Mesenchymal stem cell (in vitro differentiated cells and primary cell): ENCODE measurements around the gene SYT17. TPM values are rescaled to one million over a fixed set of nuclear protein-coding genes. Genes with fewer than 3 reads are reported as not detected.

ENCODE experiments used
- DNase-seq: peaks from one replicate; pipeline ENCODE4 v3.0.0-alpha.2; 2013
- H2AFZ ChIP-seq: one replicate; pipeline ENCODE4 v1.6.1; 2013; ENCODE audit warnings: low read depth, mild to moderate bottlenecking, control low read depth, inconsistent platforms, low read length, moderate library complexity
- H2AK5ac ChIP-seq: 2 replicates; pipeline ENCODE4 v1.6.1; 2013; ENCODE audit warnings: low read length, moderate library complexity, mild to moderate bottlenecking, inconsistent platforms; ENCODE audit not compliant: severe bottlenecking
- H2BK120ac ChIP-seq: one replicate; pipeline ENCODE4 v1.6.1; 2013; ENCODE audit warnings: low read depth, mild to moderate bottlenecking, inconsistent platforms, low read length, moderate library complexity
- H2BK12ac ChIP-seq, 2 experiments: one replicate each; pipeline ENCODE4 v1.6.1; 2013; ENCODE audit warnings: inconsistent platforms in 2 of 2, low read length in 2 of 2, mild to moderate bottlenecking in 2 of 2, moderate library complexity in 2 of 2, control low read depth in 1 of 2
- H2BK15ac ChIP-seq: one replicate; pipeline ENCODE4 v1.6.1; 2013; ENCODE audit warnings: mild to moderate bottlenecking, low read depth, inconsistent platforms; ENCODE audit not compliant: poor library complexity, severe bottlenecking
- H2BK5ac ChIP-seq: 2 replicates; pipeline ENCODE4 v1.6.1; 2013; ENCODE audit warnings: low read depth, mild to moderate bottlenecking, low read length, control low read depth, inconsistent platforms; ENCODE audit not compliant: poor library complexity, severe bottlenecking
- H3K14ac ChIP-seq, 2 experiments: one replicate each; pipeline ENCODE4 v1.6.1; 2013; ENCODE audit warnings: inconsistent platforms in 2 of 2, low read length in 2 of 2, control low read depth in 1 of 2, mild to moderate bottlenecking in 1 of 2, moderate library complexity in 1 of 2
- H3K18ac ChIP-seq, 2 experiments: one replicate each; pipeline ENCODE4 v1.6.1; 2013; ENCODE audit warnings: inconsistent platforms in 2 of 2, low read length in 2 of 2, control low read depth in 1 of 2, low read depth in 1 of 2, mild to moderate bottlenecking in 1 of 2
- H3K23ac ChIP-seq, 2 experiments: one replicate each; pipeline ENCODE4 v1.6.1; 2013; ENCODE audit warnings: inconsistent platforms in 2 of 2, low read length in 2 of 2, mild to moderate bottlenecking in 2 of 2, moderate library complexity in 2 of 2, control low read depth in 1 of 2
- H3K27ac ChIP-seq: 2 replicates; pipeline ENCODE4 v1.5.1; 2013; ENCODE audit warnings: mild to moderate bottlenecking, moderate library complexity, low read length, control low read depth, inconsistent platforms; ENCODE audit not compliant: poor library complexity, severe bottlenecking
- H3K27me3 ChIP-seq, 2 experiments: 2 replicates each; pipeline versions ENCODE4 v1.6.1 to v1.7.0; 2013; ENCODE audit warnings: low read length in 2 of 2, mild to moderate bottlenecking in 2 of 2, moderate library complexity in 2 of 2, control low read depth in 1 of 2, inconsistent platforms in 1 of 2; ENCODE audit not compliant: control insufficient read depth in 1 of 2, insufficient read depth in 1 of 2
- H3K36me3 ChIP-seq, 2 experiments: 2 replicates each; pipeline versions ENCODE4 v1.6.1 to v1.7.0; 2013; ENCODE audit warnings: low read length in 2 of 2, control low read depth in 1 of 2, inconsistent platforms in 1 of 2, low read depth in 1 of 2, mild to moderate bottlenecking in 1 of 2; ENCODE audit not compliant: insufficient read depth in 2 of 2, control insufficient read depth in 1 of 2
- H3K4ac ChIP-seq, 2 experiments: one replicate each; pipeline ENCODE4 v1.6.1; 2013; ENCODE audit warnings: inconsistent platforms in 2 of 2, low read length in 2 of 2, mild to moderate bottlenecking in 2 of 2, moderate library complexity in 2 of 2, control low read depth in 1 of 2, low read depth in 1 of 2
- H3K4me1 ChIP-seq: 2 replicates; pipeline ENCODE4 v1.6.1; 2013; ENCODE audit warnings: low read depth, low read length, control low read depth; ENCODE audit not compliant: control insufficient read depth, insufficient read depth
- H3K4me2 ChIP-seq: 2 replicates; pipeline ENCODE4 v1.6.1; 2013; ENCODE audit warnings: low read length, mild to moderate bottlenecking, inconsistent platforms; ENCODE audit not compliant: poor library complexity, severe bottlenecking
- H3K4me3 ChIP-seq, 2 experiments: 2 replicates each; pipeline versions ENCODE4 v1.5.1 to v1.7.0; 2013; ENCODE audit warnings: low read length in 2 of 2, mild to moderate bottlenecking in 2 of 2, control low read depth in 1 of 2, low read depth in 1 of 2; ENCODE audit not compliant: insufficient read depth in 1 of 2
- H3K79me1 ChIP-seq: replicated peaks from 2 replicates; pipeline ENCODE4 v1.6.1; 2013; ENCODE audit warnings: mild to moderate bottlenecking, control low read depth, low read length, inconsistent platforms; ENCODE audit not compliant: poor library complexity, severe bottlenecking
- H3K9ac ChIP-seq: 2 replicates; pipeline ENCODE4 v1.7.0; 2013; ENCODE audit warnings: mild to moderate bottlenecking, low read length, moderate library complexity
- H3K9me3 ChIP-seq: 2 replicates; pipeline ENCODE4 v1.7.0; 2013; ENCODE audit warnings: mild to moderate bottlenecking, low read length; ENCODE audit not compliant: control insufficient read depth
- H4K8ac ChIP-seq: one replicate; pipeline ENCODE4 v1.6.1; 2013; ENCODE audit warnings: inconsistent platforms, mild to moderate bottlenecking, low read length, moderate library complexity
- H4K91ac ChIP-seq: one replicate; pipeline ENCODE4 v1.6.1; 2013; ENCODE audit warnings: mild to moderate bottlenecking, low read length, inconsistent platforms
- WGBS: methylation state at CpG from one replicate; pipeline ENCODE4 v1.1.7; 2013; ENCODE audit warnings: mixed read lengths; 5-methylcytosine and 5-hydroxymethylcytosine counted together
- polyA plus RNA-seq, 2 experiments: library from polyadenylated mRNA; stranded (reverse); fragments of 200-250 nt; gene quantifications; one replicate each; pipeline ENCODE4 v1.2.3, GENCODE V29; 2013

Gene SYT17
- polyA plus RNA-seq (2013, experiment 1 of 2): 5.4 TPM
- polyA plus RNA-seq (2013, experiment 2 of 2): 5.0 TPM

- peak within 1 kb of the TSS in 1 of 2 experiments; percentile 79 for H3K14ac ChIP-seq
- H3K9me3 ChIP-seq: peaks cover 3% of the 10 kb centered on the region
- peak within 1 kb of the TSS in 1 of 2 experiments; percentile 96 for H3K23ac ChIP-seq
- no peak within 1 kb of the TSS for H2BK5ac ChIP-seq
- H3K79me1 ChIP-seq: no peaks in the 10 kb centered on the region
- H3K4me3 ChIP-seq: peak within 1 kb of the TSS; percentile 47 to 62
- peaks cover 35 to 40% of the 10 kb centered on the region in 2 experiments for H3K27me3 ChIP-seq
- H2BK12ac ChIP-seq: peak within 1 kb of the TSS in 1 of 2 experiments; percentile 96
- peak within 1 kb of the TSS; percentile 67 to 87 for H3K18ac ChIP-seq
- peak within 1 kb of the TSS; percentile 73 for H4K91ac ChIP-seq
- peak within 1 kb of the TSS; percentile 66 for H2BK120ac ChIP-seq
- WGBS: under 1% methylated on average over 47 of the region's 63 CpGs
- H2AFZ ChIP-seq: peak within 1 kb of the TSS; percentile 97
- H3K9ac ChIP-seq: no peak within 1 kb of the TSS
- no peak within 1 kb of the TSS for H3K27ac ChIP-seq
- no peak within 1 kb of the TSS for H2AK5ac ChIP-seq
- H3K4me2 ChIP-seq: peak within 1 kb of the TSS; percentile 72
- H3K4me1 ChIP-seq: peaks cover 14% of the 10 kb centered on the region
- peak within 1 kb of the TSS; percentile 32 for H4K8ac ChIP-seq
- peak; percentile 79 for DNase-seq
- no peaks in the 10 kb centered on the region for H3K36me3 ChIP-seq
- H3K4ac ChIP-seq: peak within 1 kb of the TSS; percentile 46 to 85
- peak within 1 kb of the TSS; percentile 57 for H2BK15ac ChIP-seq
Measured at GRCh38 chr16:19167710-19168370, at the start of gene SYT17. Gene SYT17 (plus strand): TSS chr16:19168240. CDS start chr16:19168647, 407 bp downstream.

GRCh38 chr16:19118938-19119431, 49.1 kb upstream of the SYT17 start:
- 11% methylated on average over 6 of the region's 6 CpGs for WGBS

GRCh38 chr16:19119564-19119963, 48.5 kb upstream of the SYT17 start:
- Histone ChIP-seq H3K4me3 (peak overlapping the region in 1 of 2 experiments; percentile 78), H2BK5ac (no peak overlapping the region), H4K8ac (no peak overlapping the region), H3K9me3 (no peaks in the 10 kb centered on the region), H3K18ac (no peak overlapping the region), H3K4me2 (no peak overlapping the region), H2AFZ (no peak overlapping the region), H3K4ac (no peak overlapping the region), H3K14ac (no peak overlapping the region), H3K23ac (no peak overlapping the region), H3K27ac (peak overlapping the region; percentile 97), H4K91ac (no peak overlapping the region), H3K79me1 (peaks cover 15% of the 10 kb centered on the region), H2BK120ac (peak overlapping the region; percentile 74), H2BK12ac (no peak overlapping the region), H3K4me1 (peaks cover 18% of the 10 kb centered on the region), H3K9ac (peak overlapping the region; percentile 93), H2BK15ac (no peak overlapping the region), H2AK5ac (peak overlapping the region; percentile 23), H3K36me3 (peaks cover 25 to 38% of the 10 kb centered on the region in 2 experiments), H3K27me3 (no peaks in the 10 kb centered on the region)
- 17% methylated on average over 3 of the region's 5 CpGs for WGBS
- peak; percentile 90 for DNase-seq

More at GRCh38 chr16:19118938-19119431, 49.1 kb upstream of the SYT17 start:
- Histone ChIP-seq H3K27me3 (no peaks in the 10 kb centered on the region), H3K27ac (peak overlapping the region; percentile 97), H2BK15ac (no peak overlapping the region), H3K79me1 (peaks cover 15% of the 10 kb centered on the region), H2AFZ (no peak overlapping the region), H3K18ac (peak overlapping the region; percentile 86 to 91), H2BK5ac (peak overlapping the region; percentile 89), H2BK120ac (peak overlapping the region; percentile 98), H4K8ac (peak overlapping the region; percentile 31), H3K9me3 (no peaks in the 10 kb centered on the region), H3K4me2 (peak overlapping the region; percentile 69), H4K91ac (peak overlapping the region; percentile 92), H2AK5ac (peak overlapping the region; percentile 85), H3K23ac (no peak overlapping the region), H3K14ac (no peak overlapping the region), H3K4ac (peak overlapping the region; percentile 82 to 96), H3K4me3 (peak overlapping the region in 1 of 2 experiments; percentile 78), H3K4me1 (peaks cover 21% of the 10 kb centered on the region), H3K9ac (peak overlapping the region; percentile 93), H3K36me3 (peaks cover 25 to 36% of the 10 kb centered on the region in 2 experiments), H2BK12ac (peak overlapping the region in 1 of 2 experiments; percentile 75)
- DNase-seq: peak; percentile 98

- no peaks in the 10 kb centered on the region for H3K27me3 ChIP-seq
- H3K9me3 ChIP-seq: peaks cover 4% of the 10 kb centered on the region
- H3K4ac ChIP-seq: no peak overlapping the region
- no peak overlapping the region for H3K9ac ChIP-seq
- H2BK15ac ChIP-seq: no peak overlapping the region
- H2AFZ ChIP-seq: no peak overlapping the region
- peaks cover 15 to 22% of the 10 kb centered on the region in 2 experiments for H3K36me3 ChIP-seq
- no peak overlapping the region for H4K91ac ChIP-seq
- H3K27ac ChIP-seq: no peak overlapping the region
- no peak overlapping the region for H3K4me2 ChIP-seq
- peaks cover 15% of the 10 kb centered on the region for H3K79me1 ChIP-seq
- H2BK12ac ChIP-seq: peak overlapping the region in 1 of 2 experiments; percentile 43
- peaks cover 3% of the 10 kb centered on the region for H3K4me1 ChIP-seq
- H3K4me3 ChIP-seq: no peak overlapping the region
- no peak for DNase-seq
- no peak overlapping the region for H2BK5ac ChIP-seq
- H3K23ac ChIP-seq: no peak overlapping the region
- H2AK5ac ChIP-seq: no peak overlapping the region
- WGBS: 98% methylated on average over 6 of the region's 6 CpGs
- no peak overlapping the region for H2BK120ac ChIP-seq
- no peak overlapping the region for H4K8ac ChIP-seq
- no peak overlapping the region for H3K18ac ChIP-seq
- H3K14ac ChIP-seq: no peak overlapping the region
Measured at GRCh38 chr16:19123535-19124178, 44.4 kb upstream of the SYT17 start.
